Measurements from ENCODE around the gene ROR1. TPM values are rescaled to one million over a fixed set of nuclear protein-coding genes. Genes with fewer than 3 reads are reported as not detected.

Gene ROR1
- total RNA-seq, 1 donor from 2014 or later: 81.4 TPM

GRCh38 chr1:63923302-63923701 is 149.5 kb downstream of the ROR1 start:
- peak overlapping the region; percentile 57 for H3K27ac Mint-ChIP-seq
- H3K9me3 Mint-ChIP-seq: no peaks in the 10 kb centered on the region
- H3K27me3 Mint-ChIP-seq (ENCODE audit: low read depth): no peaks in the 10 kb centered on the region
- peaks cover 2% of the 10 kb centered on the region for H3K36me3 Mint-ChIP-seq
- DNase-seq (ENCODE audit: low spot score in 2 of 2, unreplicated experiment in 2 of 2): no peak
- TF ChIP-seq, protein P1, sequence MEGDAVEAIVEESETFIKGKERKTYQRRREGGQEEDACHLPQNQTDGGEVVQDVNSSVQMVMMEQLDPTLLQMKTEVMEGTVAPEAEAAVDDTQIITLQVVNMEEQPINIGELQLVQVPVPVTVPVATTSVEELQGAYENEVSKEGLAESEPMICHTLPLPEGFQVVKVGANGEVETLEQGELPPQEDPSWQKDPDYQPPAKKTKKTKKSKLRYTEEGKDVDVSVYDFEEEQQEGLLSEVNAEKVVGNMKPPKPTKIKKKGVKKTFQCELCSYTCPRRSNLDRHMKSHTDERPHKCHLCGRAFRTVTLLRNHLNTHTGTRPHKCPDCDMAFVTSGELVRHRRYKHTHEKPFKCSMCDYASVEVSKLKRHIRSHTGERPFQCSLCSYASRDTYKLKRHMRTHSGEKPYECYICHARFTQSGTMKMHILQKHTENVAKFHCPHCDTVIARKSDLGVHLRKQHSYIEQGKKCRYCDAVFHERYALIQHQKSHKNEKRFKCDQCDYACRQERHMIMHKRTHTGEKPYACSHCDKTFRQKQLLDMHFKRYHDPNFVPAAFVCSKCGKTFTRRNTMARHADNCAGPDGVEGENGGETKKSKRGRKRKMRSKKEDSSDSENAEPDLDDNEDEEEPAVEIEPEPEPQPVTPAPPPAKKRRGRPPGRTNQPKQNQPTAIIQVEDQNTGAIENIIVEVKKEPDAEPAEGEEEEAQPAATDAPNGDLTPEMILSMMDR (IDR thresholded peaks at IDR 0.05; ENCODE audit: unreplicated experiment): no peak
- H3K4me1 Mint-ChIP-seq: peaks cover 57% of the 10 kb centered on the region
- no peak overlapping the region for H3K4me3 Mint-ChIP-seq

GRCh38 chr1:63924600-63924999 is 150.8 kb downstream of the ROR1 start:
- H3K27ac Mint-ChIP-seq: no peak overlapping the region
- DNase-seq (ENCODE audit: low spot score in 2 of 2, unreplicated experiment in 2 of 2): no peak
- H3K4me1 Mint-ChIP-seq: peaks cover 55% of the 10 kb centered on the region
- TF ChIP-seq, protein P1 (IDR thresholded peaks at IDR 0.05; ENCODE audit: unreplicated experiment): no peak
- peaks cover 2% of the 10 kb centered on the region for H3K36me3 Mint-ChIP-seq
- H3K9me3 Mint-ChIP-seq: no peaks in the 10 kb centered on the region
- H3K4me3 Mint-ChIP-seq: no peak overlapping the region
- no peaks in the 10 kb centered on the region for H3K27me3 Mint-ChIP-seq (ENCODE audit: low read depth)

- H3K27me3 Mint-ChIP-seq (ENCODE audit: low read depth): no peaks in the 10 kb centered on the region
- H3K4me3 Mint-ChIP-seq: no peak overlapping the region
- TF ChIP-seq, protein P1 (IDR thresholded peaks at IDR 0.05; ENCODE audit: unreplicated experiment): no peak
- no peak for DNase-seq (ENCODE audit: low spot score in 2 of 2, unreplicated experiment in 2 of 2)
- H3K36me3 Mint-ChIP-seq: peaks cover 2% of the 10 kb centered on the region
- H3K4me1 Mint-ChIP-seq: peaks cover 35% of the 10 kb centered on the region
- H3K9me3 Mint-ChIP-seq: no peaks in the 10 kb centered on the region
- peak overlapping the region; percentile 3 for H3K27ac Mint-ChIP-seq
These were observed 154.6 kb downstream of the ROR1 start for GRCh38 chr1:63928186-63929105.

DNA sequence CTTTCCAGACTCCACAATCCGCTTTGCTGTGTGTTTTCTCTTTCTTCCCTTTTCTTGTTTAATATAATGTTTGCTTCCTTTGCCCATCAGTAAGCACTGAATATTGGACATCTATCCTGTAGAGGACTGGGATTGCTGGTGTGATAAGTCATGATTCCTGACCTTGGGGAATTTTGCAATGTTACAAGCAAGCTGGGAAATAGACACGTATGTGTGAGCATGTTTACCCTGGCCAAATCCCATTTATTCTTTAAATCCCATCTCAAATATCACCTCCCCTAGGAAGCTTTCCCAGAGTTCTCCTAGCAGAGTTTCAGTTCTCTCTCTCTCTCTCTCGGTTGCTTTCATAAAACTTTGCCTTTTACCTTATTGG is 155.3 kb downstream of the ROR1 start:
- DNase-seq (ENCODE audit: low spot score in 2 of 2, unreplicated experiment in 2 of 2): no peak
- peak overlapping the region; percentile 2 for H3K27ac Mint-ChIP-seq
- H3K9me3 Mint-ChIP-seq: no peaks in the 10 kb centered on the region
- no peak overlapping the region for H3K4me3 Mint-ChIP-seq
- peaks cover 35% of the 10 kb centered on the region for H3K4me1 Mint-ChIP-seq
- TF ChIP-seq, protein P1 (IDR thresholded peaks at IDR 0.05; ENCODE audit: unreplicated experiment): no peak
- H3K27me3 Mint-ChIP-seq (ENCODE audit: low read depth): no peaks in the 10 kb centered on the region
- H3K36me3 Mint-ChIP-seq: peaks cover 2% of the 10 kb centered on the region

GRCh38 chr1:63931468-63931867 is 157.7 kb downstream of the ROR1 start:
- Mint-ChIP-seq H3K27ac (no peak overlapping the region), H3K4me1 (peaks cover 55% of the 10 kb centered on the region), H3K9me3 (no peaks in the 10 kb centered on the region), H3K27me3 (ENCODE audit: low read depth) (no peaks in the 10 kb centered on the region), H3K36me3 (no peaks in the 10 kb centered on the region), H3K4me3 (no peak overlapping the region)
- TF ChIP-seq, protein P1 (IDR thresholded peaks at IDR 0.05; ENCODE audit: unreplicated experiment): no peak
- no peak for DNase-seq (ENCODE audit: low spot score in 2 of 2, unreplicated experiment in 2 of 2)

Measured in mesothelial cell of epicardium (in vitro differentiated cells).